H1 (cell line): ENCODE data around the gene SCAMP2. TPM values are rescaled to one million over a fixed set of nuclear protein-coding genes. Genes with fewer than 3 reads are reported as not detected.

Experiments used
- CTCF ChIA-PET: fragments of 300-600 bp; sonication (Branson Sonifier 250); formaldehyde crosslinking; loops from one replicate; lab custom pipeline; 2021; ENCODE audit not compliant: partially characterized antibody; lab: Charles Lee
- POLR2A ChIA-PET: fragments of 300-600 bp; sonication (Branson Sonifier 250); formaldehyde crosslinking; loops from one replicate; lab custom pipeline; 2021; ENCODE audit warnings: inconsistent platforms; ENCODE audit not compliant: partially characterized antibody; lab: Charles Lee
- DNase-seq, 2 experiments: peaks; one replicate each; pipeline versions ENCODE4 v3.0.0 to v3.0.0-alpha.2; 2010 to 2022; ENCODE audit warnings: low spot score in 2 of 2, low read depth in 1 of 2, mixed read lengths in 1 of 2
- FAIRE-seq: peaks from 2 replicates; lab custom pipeline; 2011; peaks lifted over from hg19 to GRCh38; lab: Jason Lieb, UNC
- H2AFZ ChIP-seq: 2 replicates; pipeline ENCODE4 v1.8.1; 2012; ENCODE audit warnings: low read length, inconsistent platforms
- H2AK5ac ChIP-seq: 2 replicates; pipeline ENCODE4 v1.6.1; 2013; ENCODE audit warnings: low read depth, low read length
- H2BK120ac ChIP-seq: replicated peaks from 2 replicates; pipeline ENCODE3; 2013; ENCODE audit warnings: low read depth, low read length, inconsistent platforms
- H2BK12ac ChIP-seq: 2 replicates; pipeline ENCODE4 v1.6.1; 2013; ENCODE audit warnings: low read depth, low read length
- H2BK15ac ChIP-seq: 2 replicates; pipeline ENCODE4 v1.6.1; 2013; ENCODE audit warnings: low read length
- H2BK20ac ChIP-seq: 2 replicates; pipeline ENCODE4 v1.6.1; 2013; ENCODE audit warnings: low read length
- H2BK5ac ChIP-seq: 2 replicates; pipeline ENCODE4 v1.6.1; 2013; ENCODE audit warnings: low read depth, low read length
- H3K14ac ChIP-seq: 2 replicates; pipeline ENCODE4 v1.6.1; 2013; ENCODE audit warnings: inconsistent platforms; ENCODE audit not compliant: insufficient read length
- H3K18ac ChIP-seq: 2 replicates; pipeline ENCODE4 v1.6.1; 2013; ENCODE audit warnings: low read length; ENCODE audit errors: extremely low read depth
- H3K23ac ChIP-seq: 2 replicates; pipeline ENCODE4 v1.6.1; 2013; ENCODE audit warnings: inconsistent platforms; ENCODE audit not compliant: insufficient read length
- H3K23me2 ChIP-seq: 2 replicates; pipeline ENCODE4 v1.6.1; 2013; ENCODE audit warnings: low read depth, low read length
- H3K27ac ChIP-seq: 2 replicates; pipeline ENCODE4 v1.6.1; 2011; ENCODE audit warnings: low read depth, low read length, inconsistent platforms
- H3K27me3 ChIP-seq, 4 experiments: replicated peaks in 1 of 4; 1 replicate in 1 of 4; 2 replicates in 3 of 4; pipeline versions ENCODE4 v1.6.1 to v1.8.1; 2011 to 2013; ENCODE audit warnings: low read length in 3 of 4, mild to moderate bottlenecking in 3 of 4, inconsistent platforms in 2 of 4, mixed read lengths in 2 of 4, moderate library complexity in 1 of 4; ENCODE audit not compliant: control insufficient read depth in 3 of 4, insufficient read depth in 3 of 4; ENCODE audit errors: extremely low read depth in 1 of 4
- H3K36me3 ChIP-seq, 4 experiments: 2 replicates each; pipeline versions ENCODE4 v1.6.1 to v1.8.1; 2011 to 2013; ENCODE audit warnings: mild to moderate bottlenecking in 4 of 4, low read length in 3 of 4, moderate library complexity in 2 of 4, control low read depth in 1 of 4, inconsistent platforms in 1 of 4; ENCODE audit not compliant: insufficient read depth in 4 of 4, control insufficient read depth in 2 of 4
- H3K4ac ChIP-seq: replicated peaks from 2 replicates; pipeline ENCODE3; 2013; ENCODE audit warnings: low read length, low read depth, mixed read lengths, inconsistent platforms; ENCODE audit not compliant: insufficient read length
- H3K4me1 ChIP-seq, 4 experiments: replicated peaks in 1 of 4; 1 replicate in 1 of 4; 2 replicates in 3 of 4; pipeline versions ENCODE4 v1.6.1 to v1.8.1; 2011 to 2013; ENCODE audit warnings: low read length in 3 of 4, inconsistent platforms in 2 of 4, mixed read lengths in 1 of 4; ENCODE audit not compliant: insufficient read depth in 4 of 4, control insufficient read depth in 3 of 4
- H3K4me2 ChIP-seq, 2 experiments: 2 replicates each; pipeline versions ENCODE4 v1.6.1 to v1.8.1; 2011 to 2013; ENCODE audit warnings: low read depth in 2 of 2, low read length in 2 of 2, control low read depth in 1 of 2, inconsistent platforms in 1 of 2, mild to moderate bottlenecking in 1 of 2; ENCODE audit not compliant: insufficient read depth in 1 of 2
- H3K4me3 ChIP-seq, 4 experiments: fragments of 200-600, 300-600 bp in 1 of 4; sonication (generic), shearing (Covaris generic), sonication (Bioruptor Twin) in 1 of 4; 2 replicates each; pipeline versions ENCODE4 v1.5.1 to v1.8.1; 2011 to 2016; ENCODE audit warnings: low read length in 4 of 4, low read depth in 3 of 4, control low read depth in 2 of 4, inconsistent platforms in 2 of 4, mild to moderate bottlenecking in 2 of 4, mixed read lengths in 1 of 4, moderate library complexity in 1 of 4; ENCODE audit not compliant: insufficient read depth in 2 of 4; ENCODE audit errors: extremely low read depth in 1 of 4
- H3K56ac ChIP-seq: replicated peaks from 2 replicates; pipeline ENCODE3; 2013; ENCODE audit warnings: low read depth, mild to moderate bottlenecking, mixed read lengths, low read length, inconsistent platforms; ENCODE audit not compliant: insufficient read length
- H3K79me1 ChIP-seq: 2 replicates; pipeline ENCODE4 v1.6.1; 2013; ENCODE audit warnings: low read depth, low read length, control low read depth
- H3K79me2 ChIP-seq, 2 experiments: 2 replicates each; pipeline versions ENCODE4 v1.6.1 to v1.8.1; 2012 to 2013; ENCODE audit warnings: low read length in 2 of 2, mild to moderate bottlenecking in 2 of 2, inconsistent platforms in 1 of 2; ENCODE audit not compliant: insufficient read depth in 2 of 2, control insufficient read depth in 1 of 2
- H3K9ac ChIP-seq, 4 experiments: replicated peaks in 1 of 4; 1 replicate in 1 of 4; 2 replicates in 3 of 4; pipeline versions ENCODE4 v1.6.1 to v1.8.1; 2011 to 2013; ENCODE audit warnings: low read depth in 3 of 4, low read length in 3 of 4, control low read depth in 2 of 4, mild to moderate bottlenecking in 2 of 4, moderate library complexity in 2 of 4, inconsistent platforms in 1 of 4; ENCODE audit errors: extremely low read depth in 1 of 4
- H3K9me3 ChIP-seq, 2 experiments: 2 replicates each; pipeline versions ENCODE4 v1.6.1 to v1.8.1; 2012 to 2013; ENCODE audit warnings: mild to moderate bottlenecking in 2 of 2, moderate library complexity in 2 of 2, control low read depth in 1 of 2, inconsistent platforms in 1 of 2, low read depth in 1 of 2, low read length in 1 of 2, mixed read lengths in 1 of 2; ENCODE audit not compliant: insufficient read depth in 2 of 2
- H4K20me1 ChIP-seq, 2 experiments: replicated peaks in 1 of 2; 2 replicates each; pipeline versions ENCODE3 to v1.8.1; 2011 to 2013; ENCODE audit warnings: inconsistent platforms in 2 of 2, low read length in 2 of 2, mild to moderate bottlenecking in 1 of 2; ENCODE audit not compliant: insufficient read depth in 2 of 2, control insufficient read depth in 1 of 2
- H4K5ac ChIP-seq: 2 replicates; pipeline ENCODE4 v1.6.1; 2013; ENCODE audit warnings: low read length, low read depth, mixed read lengths, inconsistent platforms; ENCODE audit not compliant: insufficient read length
- H4K8ac ChIP-seq: 2 replicates; pipeline ENCODE4 v1.8.0; 2013; ENCODE audit warnings: mild to moderate bottlenecking, moderate library complexity, low read length, inconsistent platforms; ENCODE audit not compliant: insufficient read depth; ENCODE audit errors: extremely low read depth
- H4K91ac ChIP-seq: replicated peaks from 2 replicates; pipeline ENCODE3; 2013; ENCODE audit warnings: low read length, mixed read lengths, inconsistent platforms; ENCODE audit not compliant: insufficient read length
- CBX5 ChIP-seq: fragments of 300-800, 300-1000 bp; sonication (generic); IDR thresholded peaks from 2 replicates; pipeline ENCODE4 v1.7.1; 2016; ENCODE audit warnings: antibody characterized with exemption, low read length, low read depth
- CHD1 ChIP-seq: IDR thresholded peaks from 2 replicates; pipeline ENCODE4 v1.6.1; 2012; ENCODE audit warnings: low read depth, low read length, improper control_type of control experiment
- CHD2 ChIP-seq: IDR thresholded peaks from 2 replicates; pipeline ENCODE4 v1.6.1; 2012; ENCODE audit warnings: low read length, improper control_type of control experiment
- EZH2 ChIP-seq: fragments of 200-600 bp; sonication (generic); IDR thresholded peaks from 2 replicates; pipeline ENCODE4 v1.7.1; 2012; ENCODE audit warnings: low read depth, mild to moderate bottlenecking, moderate library complexity, low read length, inconsistent platforms; ENCODE audit not compliant: severe bottlenecking
- FOSL1 ChIP-seq: IDR thresholded peaks from 2 replicates; pipeline ENCODE4 v1.6.1; 2011; ENCODE audit warnings: mild to moderate bottlenecking, low read depth, low read length, moderate library complexity; ENCODE audit not compliant: insufficient read depth
- JUND ChIP-seq: IDR thresholded peaks from 2 replicates; pipeline ENCODE4 v1.6.1; 2011; ENCODE audit warnings: mild to moderate bottlenecking, improper control_type of control experiment, low read length
- SP1 ChIP-seq: IDR thresholded peaks from 2 replicates; pipeline ENCODE4 v1.6.1; 2011; ENCODE audit warnings: low read depth, low read length
- TAF1 ChIP-seq: IDR thresholded peaks from 2 replicates; pipeline ENCODE4 v1.6.1; 2011; ENCODE audit warnings: mild to moderate bottlenecking, low read depth, low read length
- TEAD4 ChIP-seq: IDR thresholded peaks from 2 replicates; pipeline ENCODE4 v1.6.1; 2012; ENCODE audit warnings: low read depth, low read length, inconsistent platforms, mixed read lengths
- ZNF274 ChIP-seq: IDR thresholded peaks from 2 replicates; pipeline ENCODE4 v1.7.0; 2012; ENCODE audit warnings: low read length, borderline replicate concordance; ENCODE audit errors: extremely low read depth
- WGBS, 2 experiments: shearing (Covaris generic) in 1 of 2; methylation state at CpG; one replicate each; pipeline versions ENCODE4 v1.1.6 to v1.1.7; 2013 to 2015; ENCODE audit warnings: low lambda C conversion rate in 2 of 2, mixed read lengths in 2 of 2, inconsistent platforms in 1 of 2, low coverage in 1 of 2, missing lambda C conversion rate in 1 of 2; ENCODE audit not compliant: insufficient replicate concordance in 2 of 2, insufficient coverage in 1 of 2, insufficient read length in 1 of 2; ENCODE audit errors: extremely low coverage in 1 of 2, missing lambda C conversion rate in 1 of 2; 5-methylcytosine and 5-hydroxymethylcytosine counted together
- polyA plus RNA-seq, 7 experiments: library from polyadenylated mRNA; depleted of rRNA in 3 of 7; stranded (reverse) in 5 of 7; unstranded in 2 of 7; fragments of >200 nt in 5 of 7; fragments of 200-250 nt in 2 of 7; gene quantifications; 1 replicate in 5 of 7; 2 replicates in 1 of 7; 4 replicates in 1 of 7; pipeline versions ENCODE4 v1.2.1 to v1.2.3, GENCODE V29; 2011 to 2013; ENCODE audit warnings: missing spikeins in 2 of 7, mixed read lengths in 2 of 7
- total RNA-seq: library from RNA; stranded (reverse); fragmentation: NEBNext Ultra II Directional; extraction: Animal tissue kit (Norgen Biotek cat#: 25700); gene quantifications from 2 replicates; pipeline ENCODE4 v1.2.1, GENCODE V29; 2021
- TF ChIP-seq, protein P1 (sequence below): IDR thresholded peaks from 2 replicates; pipeline ENCODE4 v1.6.1; 2012; ENCODE audit warnings: inconsistent platforms

Gene SCAMP2
- total and polyA plus RNA-seq, 2 of the 8 experiments (the other 6 are each of a cell fraction or from before 2014, with no cell fraction given), result 41.7 to 131 TPM

DNA sequence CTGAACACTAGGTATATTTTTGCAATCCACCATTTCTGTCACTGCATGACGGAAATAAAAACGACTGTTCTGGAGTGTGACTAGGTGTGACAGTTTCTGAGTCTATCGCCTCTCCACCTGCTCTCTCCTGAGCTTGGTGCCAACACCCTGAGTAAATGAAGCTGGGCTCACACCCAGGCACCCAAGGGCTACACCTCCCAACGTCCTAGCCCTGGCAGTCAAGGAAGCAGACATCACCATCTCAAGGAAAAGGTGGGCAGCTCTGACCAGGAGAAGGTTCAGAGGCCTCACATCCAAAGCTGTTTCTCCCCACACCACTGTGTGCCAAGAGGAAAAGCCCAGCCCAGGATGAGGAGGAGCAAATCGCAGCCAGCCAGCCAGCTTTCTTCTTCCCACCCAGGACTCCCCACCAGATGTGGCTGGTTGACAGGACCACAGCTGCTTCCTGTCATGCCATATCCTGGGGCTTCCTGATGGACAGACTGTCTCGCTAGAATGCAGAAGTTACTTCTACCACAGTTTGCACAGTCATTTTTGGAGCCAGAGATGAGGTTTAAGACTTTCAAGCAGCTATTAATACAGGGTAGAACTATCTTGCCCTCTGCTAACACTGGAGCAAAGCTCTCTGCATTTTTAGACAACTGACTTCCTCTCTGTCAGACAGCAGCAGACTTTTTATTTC, 3.3 kb downstream of the SCAMP2 start:
- TF ChIP-seq JUND (no peak), TAF1 (no peak), CHD1 (no peak), TEAD4 (no peak), CHD2 (no peak), EZH2 (no peak), SP1 (no peak), CBX5 (no peak), ZNF274 (no peak), FOSL1 (no peak)
- TF ChIP-seq, protein P1, sequence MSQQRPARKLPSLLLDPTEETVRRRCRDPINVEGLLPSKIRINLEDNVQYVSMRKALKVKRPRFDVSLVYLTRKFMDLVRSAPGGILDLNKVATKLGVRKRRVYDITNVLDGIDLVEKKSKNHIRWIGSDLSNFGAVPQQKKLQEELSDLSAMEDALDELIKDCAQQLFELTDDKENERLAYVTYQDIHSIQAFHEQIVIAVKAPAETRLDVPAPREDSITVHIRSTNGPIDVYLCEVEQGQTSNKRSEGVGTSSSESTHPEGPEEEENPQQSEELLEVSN, result no peak
- no peak overlapping the region for H3K4ac ChIP-seq
- H3K23ac ChIP-seq, result no peak overlapping the region
- no peak overlapping the region for H3K18ac ChIP-seq
- no peak for FAIRE-seq
- H3K4me1 ChIP-seq, result peaks cover 0 to 3% (median 0%) of the 10 kb centered on the region in 4 experiments; a peak in 1 of 7 replicates
- no peak overlapping the region; the same call in 1 of the 2 replicates for H4K8ac ChIP-seq
- no peak overlapping the region for H2BK20ac ChIP-seq
- H3K23me2 ChIP-seq, result peaks cover 6% of the 10 kb centered on the region; the same call in 1 of the 2 replicates
- no peak overlapping the region for H3K56ac ChIP-seq
- H2BK15ac ChIP-seq, result no peak overlapping the region
- no peaks in the 10 kb centered on the region for H3K27me3 ChIP-seq
- no peak overlapping the region for H2AK5ac ChIP-seq
- no peak overlapping the region for H2BK5ac ChIP-seq
- no peaks in the 10 kb centered on the region for H3K36me3 ChIP-seq
- H3K9me3 ChIP-seq, result no peaks in the 10 kb centered on the region
- CTCF ChIA-PET, result interaction anchor here (0.6 to 2.3 kb wide), 7 partner anchors 19 to 500 kb away, joined by 3 to 16 read pairs (median 4); partner anchors contain the start of gene ULK3
- no peak overlapping the region for H2BK120ac ChIP-seq
- WGBS, 2 experiments, result 79% methylated on average over 6 of the region's 6 CpGs; no CpG with 5 or more reads in 1 of the 2 experiments
- H3K14ac ChIP-seq, result no peak overlapping the region
- H3K4me2 ChIP-seq, result no peak overlapping the region
- POLR2A ChIA-PET, result interaction anchor here (0.8 to 2.4 kb wide), 11 partner anchors 9 to 36 kb away, joined by 3 to 10 read pairs (median 4); no protein-coding TSS in a partner anchor
- peaks cover 0 to 7% of the 10 kb centered on the region in 2 experiments for H4K20me1 ChIP-seq
- no peak overlapping the region for H3K27ac ChIP-seq
- no peak overlapping the region for H2AFZ ChIP-seq
- no peak for DNase-seq
- H4K5ac ChIP-seq, result no peak overlapping the region
- peaks cover 6% of the 10 kb centered on the region; the same call in 1 of the 2 replicates for H3K79me1 ChIP-seq
- no peak overlapping the region for H3K9ac ChIP-seq
- peaks cover 0 to 55% of the 10 kb centered on the region in 2 experiments; a peak in 2 of 4 replicates for H3K79me2 ChIP-seq
- H3K4me3 ChIP-seq, result no peak overlapping the region
- H4K91ac ChIP-seq, result no peak overlapping the region
- no peak overlapping the region for H2BK12ac ChIP-seq
